ENCODE measurements around the gene LIN9.
"Not testable (repeated sequence)": the region's sequence is repeated elsewhere in the genome, so short reads cannot be mapped to it uniquely, and the experiment has no call there.

LIN9 gene

GRCh38 chr1:226308723-226309397 is at the start of gene LIN9:
LIN9 (minus strand) TSS chr1:226309164; CDS start chr1:226309139, 25 bp downstream.
- Mint-ChIP-seq H3K27ac (peak within 1 kb of the TSS; percentile 89), H3K4me3 (peak within 1 kb of the TSS; percentile 89), H3K36me3 (peaks cover 2% of the 10 kb centered on the region), H3K4me1 (peaks cover 36% of the 10 kb centered on the region), H3K9me3 (no peaks in the 10 kb centered on the region), H3K27me3 (peaks cover 30% of the 10 kb centered on the region)
- CTCF ChIA-PET = interaction anchor here (1.2 to 3.2 kb wide), 4 partner anchors 24 to 244 kb away, joined by 3 to 10 read pairs (median 6); no protein-coding TSS in a partner anchor
- DNase-seq = peak; percentile 96

GRCh38 chr1:226357416-226357815 is 48.5 kb upstream of the LIN9 start:
- Mint-ChIP-seq H3K27ac (no peak overlapping the region), H3K4me1 (no peaks in the 10 kb centered on the region), H3K27me3 (no peaks in the 10 kb centered on the region), H3K36me3 (peaks cover 39% of the 10 kb centered on the region), H3K9me3 (no peaks in the 10 kb centered on the region), H3K4me3 (no peak overlapping the region)
- no peak for DNase-seq
- CTCF ChIA-PET = no interaction called here

GRCh38 chr1:226355669-226356551 is 46.9 kb upstream of the LIN9 start:
- H3K4me3 Mint-ChIP-seq = no peak overlapping the region
- H3K36me3 Mint-ChIP-seq = peaks cover 25% of the 10 kb centered on the region
- DNase-seq = no peak
- no peaks in the 10 kb centered on the region for H3K27me3 Mint-ChIP-seq
- CTCF ChIA-PET = no interaction called here
- peak overlapping the region; percentile 7 for H3K27ac Mint-ChIP-seq
- no peaks in the 10 kb centered on the region for H3K9me3 Mint-ChIP-seq
- no peaks in the 10 kb centered on the region for H3K4me1 Mint-ChIP-seq

GRCh38 chr1:226355016-226355415 is 46.1 kb upstream of the LIN9 start:
- Mint-ChIP-seq H3K27me3 (no peaks in the 10 kb centered on the region), H3K9me3 (no peaks in the 10 kb centered on the region), H3K36me3 (peaks cover 19% of the 10 kb centered on the region), H3K27ac (no peak overlapping the region), H3K4me3 (no peak overlapping the region), H3K4me1 (no peaks in the 10 kb centered on the region)
- CTCF ChIA-PET = no interaction called here
- DNase-seq = no peak

- CTCF ChIA-PET = no interaction called here
- H3K27ac Mint-ChIP-seq = no peak overlapping the region
- no peaks in the 10 kb centered on the region for H3K4me1 Mint-ChIP-seq
Measured at GRCh38 chr1:226353698-226354525, 44.9 kb upstream of the LIN9 start.

GRCh38 chr1:226351709-226352108 is 42.7 kb upstream of the LIN9 start:
- H3K27ac Mint-ChIP-seq = no peak overlapping the region
- no peak for DNase-seq

More at GRCh38 chr1:226353698-226354525, 44.9 kb upstream of the LIN9 start:
- H3K36me3 Mint-ChIP-seq = peaks cover 16% of the 10 kb centered on the region
- H3K4me3 Mint-ChIP-seq = no peak overlapping the region
- H3K9me3 Mint-ChIP-seq = no peaks in the 10 kb centered on the region
- peaks cover 4% of the 10 kb centered on the region for H3K27me3 Mint-ChIP-seq
- DNase-seq = no peak

GRCh38 chr1:226350519-226350865 is 41.5 kb upstream of the LIN9 start:
- no peak overlapping the region for H3K27ac Mint-ChIP-seq
- no peaks in the 10 kb centered on the region for H3K9me3 Mint-ChIP-seq
- H3K4me3 Mint-ChIP-seq = no peak overlapping the region
- peaks cover 2% of the 10 kb centered on the region for H3K36me3 Mint-ChIP-seq
- CTCF ChIA-PET = no interaction called here
- no peaks in the 10 kb centered on the region for H3K4me1 Mint-ChIP-seq
- H3K27me3 Mint-ChIP-seq = peaks cover 8% of the 10 kb centered on the region
- DNase-seq = no peak

More at GRCh38 chr1:226351709-226352108, 42.7 kb upstream of the LIN9 start:
- H3K4me1 Mint-ChIP-seq = no peaks in the 10 kb centered on the region
- CTCF ChIA-PET = interaction anchor here (1.0 kb wide), 1 partner anchor 226 kb away, joined by 3 read pairs; no protein-coding TSS in a partner anchor
- H3K4me3 Mint-ChIP-seq = no peak overlapping the region
- no peaks in the 10 kb centered on the region for H3K9me3 Mint-ChIP-seq
- H3K36me3 Mint-ChIP-seq = peaks cover 2% of the 10 kb centered on the region
- H3K27me3 Mint-ChIP-seq = peaks cover 8% of the 10 kb centered on the region

- H3K36me3 Mint-ChIP-seq = no peaks in the 10 kb centered on the region
- no peak overlapping the region for H3K27ac Mint-ChIP-seq
- no peaks in the 10 kb centered on the region for H3K4me1 Mint-ChIP-seq
- no peaks in the 10 kb centered on the region for H3K9me3 Mint-ChIP-seq
- CTCF ChIA-PET = no interaction called here
- H3K27me3 Mint-ChIP-seq = peaks cover 8% of the 10 kb centered on the region
- no peak for DNase-seq
- no peak overlapping the region for H3K4me3 Mint-ChIP-seq
Measured at GRCh38 chr1:226349801-226350518, 41.0 kb upstream of the LIN9 start.

GRCh38 chr1:226349081-226349480 is 40.1 kb upstream of the LIN9 start:
- H3K27me3 Mint-ChIP-seq = peaks cover 8% of the 10 kb centered on the region
- no peak overlapping the region for H3K4me3 Mint-ChIP-seq
- no peak for DNase-seq
- no peaks in the 10 kb centered on the region for H3K36me3 Mint-ChIP-seq
- H3K27ac Mint-ChIP-seq = no peak overlapping the region
- CTCF ChIA-PET = no interaction called here
- H3K9me3 Mint-ChIP-seq = no peaks in the 10 kb centered on the region
- H3K4me1 Mint-ChIP-seq = no peaks in the 10 kb centered on the region

GRCh38 chr1:226344441-226345259 is 35.7 kb upstream of the LIN9 start:
- Mint-ChIP-seq H3K9me3 (peaks cover 7% of the 10 kb centered on the region), H3K4me3 (no peak overlapping the region), H3K27me3 (peaks cover 28% of the 10 kb centered on the region), H3K36me3 (no peaks in the 10 kb centered on the region), H3K27ac (no peak overlapping the region), H3K4me1 (no peaks in the 10 kb centered on the region)
- CTCF ChIA-PET = no interaction called here
- no peak for DNase-seq

- Mint-ChIP-seq H3K9me3 (peaks cover 7% of the 10 kb centered on the region), H3K27ac (no peak overlapping the region), H3K4me1 (no peaks in the 10 kb centered on the region), H3K4me3 (no peak overlapping the region), H3K36me3 (no peaks in the 10 kb centered on the region), H3K27me3 (peaks cover 20% of the 10 kb centered on the region)
- CTCF ChIA-PET = interaction anchor here (1.1 kb wide), 1 partner anchor 142 kb away, joined by 3 read pairs; no protein-coding TSS in a partner anchor
- no peak for DNase-seq
Measured at GRCh38 chr1:226342656-226343055, 33.7 kb upstream of the LIN9 start.

GRCh38 chr1:226340111-226340510 is 31.1 kb upstream of the LIN9 start:
- H3K9me3 Mint-ChIP-seq, H3K27ac Mint-ChIP-seq, CTCF ChIA-PET, H3K36me3 Mint-ChIP-seq, DNase-seq, H3K4me3 Mint-ChIP-seq, H3K4me1 Mint-ChIP-seq: not testable (repeated sequence)
- peaks cover 20% of the 10 kb centered on the region for H3K27me3 Mint-ChIP-seq

- no peak overlapping the region for H3K27ac Mint-ChIP-seq
- CTCF ChIA-PET = interaction anchor here (1.0 to 1.5 kb wide), 3 partner anchors 135 to 212 kb away, joined by 3 to 5 read pairs (median 4); no protein-coding TSS in a partner anchor
- peaks cover 7% of the 10 kb centered on the region for H3K9me3 Mint-ChIP-seq
- no peak overlapping the region for H3K4me3 Mint-ChIP-seq
- H3K36me3 Mint-ChIP-seq = no peaks in the 10 kb centered on the region
- peaks cover 8% of the 10 kb centered on the region for H3K4me1 Mint-ChIP-seq
- peaks cover 18% of the 10 kb centered on the region for H3K27me3 Mint-ChIP-seq
- no peak for DNase-seq
Measured at GRCh38 chr1:226337276-226337875, 28.4 kb upstream of the LIN9 start.

Measured in activated naive CD4-positive, alpha-beta T cell treated with anti-CD3 and anti-CD28 coated beads, Interleukin-2, amount 10 ng/mL, durations not matched to agents 7 days and 5 days (primary cell).